LNCAP (cell line): Measurements from ENCODE around the gene THUMPD2.

Source experiments
- CTCF ChIP-seq: fragments of 450-650 bp; IDR thresholded peaks from 2 replicates; pipeline ENCODE4 v1.5.1; 2017; ENCODE audit warnings: mild to moderate bottlenecking

Gene THUMPD2

DNA sequence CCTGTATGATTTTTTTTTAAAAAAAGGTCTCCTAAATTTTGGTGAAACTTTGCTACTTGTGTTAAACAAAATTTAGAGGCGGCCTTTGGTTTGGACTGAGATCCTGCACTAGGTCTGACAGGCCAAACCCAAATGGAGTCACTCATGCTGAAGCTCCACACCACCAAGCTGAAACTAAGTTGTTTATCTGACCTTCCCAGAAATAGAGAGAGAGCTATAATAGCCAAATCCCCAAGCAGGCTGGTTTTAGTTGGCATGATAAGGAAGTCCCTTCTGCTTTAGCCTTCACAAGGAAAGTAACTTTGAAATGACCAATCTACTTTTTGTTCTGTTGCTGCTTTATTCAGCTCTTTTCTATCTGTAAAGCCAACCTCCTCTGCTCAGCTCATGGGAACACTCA, 17.1 kb upstream of the THUMPD2 start:
- no peak for TF ChIP-seq CTCF

GRCh38 chr2:39787950-39788349, 8.9 kb upstream of the THUMPD2 start:
- TF ChIP-seq CTCF = no peak

DNA sequence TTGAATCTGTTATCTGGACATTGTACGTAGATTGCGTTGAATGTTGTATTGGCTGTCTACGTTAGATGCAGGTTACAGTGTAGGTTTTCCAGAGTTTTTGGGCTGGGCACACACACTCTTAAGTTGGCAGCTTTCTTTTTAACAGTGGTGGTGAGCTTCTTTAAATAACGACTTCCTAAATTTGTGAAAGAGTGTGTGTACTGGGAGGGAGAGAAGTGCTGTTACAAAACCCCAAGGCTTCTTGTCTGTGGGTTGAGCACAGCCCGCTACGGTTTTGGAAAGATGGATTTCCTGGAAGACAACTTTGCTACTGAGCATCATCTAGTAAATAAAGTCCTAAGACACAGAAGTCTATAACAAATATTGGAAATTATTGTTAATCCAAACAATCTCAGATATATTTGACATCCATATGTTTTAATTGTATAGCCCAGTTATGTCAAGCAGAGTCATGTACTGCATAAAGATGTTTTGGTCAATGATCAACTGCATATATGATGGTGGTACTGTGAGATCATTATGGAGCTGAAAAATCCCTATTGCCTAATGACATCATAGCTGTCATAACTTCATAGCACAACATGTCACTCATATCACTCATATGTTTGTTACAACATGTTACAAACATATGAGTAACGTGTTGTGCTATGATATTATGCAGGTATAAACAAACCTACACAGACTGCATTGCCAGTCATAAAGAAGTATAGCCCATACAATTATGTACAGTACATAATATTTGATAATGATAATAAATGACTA, 7.9 kb upstream of the THUMPD2 start:
- no peak for TF ChIP-seq CTCF

GRCh38 chr2:39782591-39782990, 3.5 kb upstream of the THUMPD2 start:
- TF ChIP-seq CTCF = no peak

- TF ChIP-seq CTCF = no peak
Measured at GRCh38 chr2:39781697-39782096, 2.6 kb upstream of the THUMPD2 start.

DNA sequence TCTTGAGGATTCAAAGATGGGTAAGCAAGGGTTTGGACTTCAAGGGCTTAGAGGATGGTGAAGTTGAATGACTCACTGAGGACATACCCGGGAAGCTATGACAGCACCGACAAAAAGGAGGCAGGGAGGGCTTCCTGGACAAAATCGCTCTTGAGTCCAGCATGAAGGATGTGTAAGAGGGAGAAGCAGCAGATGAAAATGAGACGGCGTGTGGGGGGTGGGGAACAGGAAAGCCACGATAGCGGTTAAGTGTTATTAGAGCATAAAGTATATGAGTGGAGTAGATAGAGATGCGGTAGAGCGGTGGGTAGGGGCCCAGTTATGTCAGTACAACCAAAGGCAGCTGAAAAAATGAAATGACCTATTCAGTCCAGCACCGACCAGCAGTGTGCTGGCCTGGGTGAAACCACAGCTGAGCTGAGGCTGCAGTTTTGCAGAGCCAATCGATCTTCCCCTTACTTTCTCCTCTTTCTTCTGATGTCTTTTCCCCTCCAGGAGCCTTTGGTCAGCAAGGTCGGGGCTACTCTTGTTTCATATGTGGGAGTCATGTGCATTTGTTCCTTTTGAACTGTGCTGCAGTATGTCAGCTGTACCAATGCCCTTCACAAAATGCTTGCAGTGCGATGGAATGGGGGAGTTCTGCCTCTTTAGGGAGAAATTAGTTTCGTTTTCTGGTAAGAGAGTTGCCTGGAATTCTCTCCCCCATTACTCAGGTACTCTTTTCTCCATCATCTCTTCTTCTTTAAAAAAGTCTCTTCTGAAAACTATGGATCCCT, 2.0 kb upstream of the THUMPD2 start:
- no peak for TF ChIP-seq CTCF

DNA sequence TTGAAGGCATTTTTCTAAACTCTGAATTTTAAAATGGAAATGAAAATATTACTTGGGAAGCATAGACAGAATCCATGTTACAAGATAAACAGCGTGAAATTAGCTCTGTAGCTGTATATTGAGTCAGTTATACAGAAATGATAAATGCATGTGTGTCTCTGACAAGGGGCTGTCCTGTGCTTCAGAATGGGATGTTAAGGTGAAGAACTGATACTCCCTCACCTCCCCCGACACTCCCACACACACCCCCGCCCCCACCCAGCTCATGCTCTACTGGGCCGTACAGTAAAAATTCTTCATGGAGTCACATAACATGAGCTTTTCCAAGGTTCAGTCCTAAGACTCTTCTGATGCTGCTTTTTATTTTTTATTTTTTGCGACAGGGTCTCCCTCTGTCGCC, 869 bp upstream of the THUMPD2 start:
- TF ChIP-seq CTCF = no peak
